Glutamatergic neuron (in vitro differentiated cells): Measurements from ENCODE around the gene CHI3L1. TPM values are rescaled to one million over a fixed set of nuclear protein-coding genes. Genes with fewer than 3 reads are reported as not detected.

ENCODE experiments used
- DNase-seq: peaks from one replicate; pipeline ENCODE4 v3.0.0; 2022
- H3K27ac Mint-ChIP-seq: one replicate; pipeline ENCODE4 v1.8.0; 2020; ENCODE audit warnings: mild to moderate bottlenecking, mixed read lengths, inconsistent platforms; ENCODE audit not compliant: unreplicated experiment
- H3K27me3 Mint-ChIP-seq: one replicate; pipeline ENCODE4 v1.8.0; 2020; ENCODE audit warnings: mild to moderate bottlenecking, moderate library complexity, mixed read lengths, inconsistent platforms; ENCODE audit not compliant: unreplicated experiment
- H3K36me3 Mint-ChIP-seq: one replicate; pipeline ENCODE4 v1.8.0; 2020; ENCODE audit warnings: mild to moderate bottlenecking, mixed read lengths, inconsistent platforms; ENCODE audit not compliant: unreplicated experiment
- H3K4me1 Mint-ChIP-seq: one replicate; pipeline ENCODE4 v1.8.0; 2020; ENCODE audit warnings: mild to moderate bottlenecking, low read depth, mixed read lengths, inconsistent platforms; ENCODE audit not compliant: unreplicated experiment
- H3K4me3 Mint-ChIP-seq: one replicate; pipeline ENCODE4 v1.8.0; 2020; ENCODE audit warnings: mild to moderate bottlenecking, mixed read lengths, inconsistent platforms; ENCODE audit not compliant: unreplicated experiment
- H3K9me3 Mint-ChIP-seq: one replicate; pipeline ENCODE4 v1.8.0; 2020; ENCODE audit warnings: mild to moderate bottlenecking, moderate library complexity, mixed read lengths, inconsistent platforms; ENCODE audit not compliant: unreplicated experiment
- total RNA-seq: library from RNA; stranded (reverse); fragmentation: NEBNext Ultra II Directional; extraction: Animal tissue kit (Norgen Biotek cat#: 25700); gene quantifications from one replicate; pipeline ENCODE4 v1.2.1, GENCODE V29; 2021; ENCODE audit not compliant: unreplicated experiment
- TF ChIP-seq, protein P1 (sequence below): fragments of 200-600 bp; sonication (generic); IDR thresholded peaks from one replicate; pipeline ENCODE4 v1.5.0; 2021; ENCODE audit not compliant: partially characterized antibody, unreplicated experiment

Gene CHI3L1
- total RNA-seq, 1 donor from 2014 or later: not detected

GRCh38 chr1:203167913-203168200, 18.6 kb downstream of the CHI3L1 start:
- H3K4me3 Mint-ChIP-seq: no peak overlapping the region
- peaks cover 13% of the 10 kb centered on the region for H3K27me3 Mint-ChIP-seq
- peaks cover 10% of the 10 kb centered on the region for H3K36me3 Mint-ChIP-seq
- TF ChIP-seq, protein P1, sequence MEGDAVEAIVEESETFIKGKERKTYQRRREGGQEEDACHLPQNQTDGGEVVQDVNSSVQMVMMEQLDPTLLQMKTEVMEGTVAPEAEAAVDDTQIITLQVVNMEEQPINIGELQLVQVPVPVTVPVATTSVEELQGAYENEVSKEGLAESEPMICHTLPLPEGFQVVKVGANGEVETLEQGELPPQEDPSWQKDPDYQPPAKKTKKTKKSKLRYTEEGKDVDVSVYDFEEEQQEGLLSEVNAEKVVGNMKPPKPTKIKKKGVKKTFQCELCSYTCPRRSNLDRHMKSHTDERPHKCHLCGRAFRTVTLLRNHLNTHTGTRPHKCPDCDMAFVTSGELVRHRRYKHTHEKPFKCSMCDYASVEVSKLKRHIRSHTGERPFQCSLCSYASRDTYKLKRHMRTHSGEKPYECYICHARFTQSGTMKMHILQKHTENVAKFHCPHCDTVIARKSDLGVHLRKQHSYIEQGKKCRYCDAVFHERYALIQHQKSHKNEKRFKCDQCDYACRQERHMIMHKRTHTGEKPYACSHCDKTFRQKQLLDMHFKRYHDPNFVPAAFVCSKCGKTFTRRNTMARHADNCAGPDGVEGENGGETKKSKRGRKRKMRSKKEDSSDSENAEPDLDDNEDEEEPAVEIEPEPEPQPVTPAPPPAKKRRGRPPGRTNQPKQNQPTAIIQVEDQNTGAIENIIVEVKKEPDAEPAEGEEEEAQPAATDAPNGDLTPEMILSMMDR: no peak
- H3K4me1 Mint-ChIP-seq: no peaks in the 10 kb centered on the region
- DNase-seq: no peak
- peaks cover 7% of the 10 kb centered on the region for H3K9me3 Mint-ChIP-seq
- H3K27ac Mint-ChIP-seq: no peak overlapping the region

- Mint-ChIP-seq H3K36me3 (peaks cover 11% of the 10 kb centered on the region), H3K27me3 (peaks cover 17% of the 10 kb centered on the region), H3K4me1 (no peaks in the 10 kb centered on the region), H3K4me3 (no peak overlapping the region), H3K9me3 (peaks cover 7% of the 10 kb centered on the region), H3K27ac (no peak overlapping the region)
- DNase-seq: no peak
- TF ChIP-seq, protein P1: no peak
Measured at GRCh38 chr1:203167026-203167912, 19.2 kb downstream of the CHI3L1 start.

DNA sequence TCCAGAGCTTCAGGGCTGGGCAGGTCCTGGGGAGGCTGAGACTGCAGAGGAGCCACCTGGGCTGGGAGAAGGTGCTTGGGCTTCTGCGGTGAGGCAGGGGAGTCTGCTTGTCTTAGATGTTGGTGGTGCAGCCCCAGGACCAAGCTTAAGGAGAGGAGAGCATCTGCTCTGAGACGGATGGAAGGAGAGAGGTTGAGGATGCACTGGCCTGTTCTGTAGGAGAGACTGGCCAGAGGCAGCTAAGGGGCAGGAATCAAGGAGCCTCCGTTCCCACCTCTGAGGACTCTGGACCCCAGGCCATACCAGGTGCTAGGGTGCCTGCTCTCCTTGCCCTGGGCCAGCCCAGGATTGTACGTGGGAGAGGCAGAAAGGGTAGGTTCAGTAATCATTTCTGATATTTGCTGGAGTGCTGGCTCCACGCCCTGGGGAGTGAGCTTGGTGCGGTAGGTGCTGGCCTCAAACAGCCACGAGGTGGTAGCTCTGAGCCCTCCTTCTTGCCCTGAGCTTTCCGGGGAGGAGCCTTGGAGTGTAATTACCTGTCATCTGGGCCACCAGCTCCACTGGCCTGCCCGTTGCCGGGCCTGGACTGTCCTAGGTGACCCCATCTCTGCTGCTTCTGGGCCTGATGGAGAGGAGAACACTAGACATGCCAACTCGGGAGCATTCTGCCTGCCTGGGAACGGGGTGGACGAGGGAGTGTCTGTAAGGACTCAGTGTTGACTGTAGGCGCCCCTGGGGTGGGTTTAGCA, 20.1 kb downstream of the CHI3L1 start:
- H3K4me1 Mint-ChIP-seq: no peaks in the 10 kb centered on the region
- TF ChIP-seq, protein P1: no peak
- peaks cover 18% of the 10 kb centered on the region for H3K27me3 Mint-ChIP-seq
- H3K27ac Mint-ChIP-seq: no peak overlapping the region
- DNase-seq: no peak
- peaks cover 11% of the 10 kb centered on the region for H3K36me3 Mint-ChIP-seq
- no peak overlapping the region for H3K4me3 Mint-ChIP-seq
- peaks cover 7% of the 10 kb centered on the region for H3K9me3 Mint-ChIP-seq

DNA sequence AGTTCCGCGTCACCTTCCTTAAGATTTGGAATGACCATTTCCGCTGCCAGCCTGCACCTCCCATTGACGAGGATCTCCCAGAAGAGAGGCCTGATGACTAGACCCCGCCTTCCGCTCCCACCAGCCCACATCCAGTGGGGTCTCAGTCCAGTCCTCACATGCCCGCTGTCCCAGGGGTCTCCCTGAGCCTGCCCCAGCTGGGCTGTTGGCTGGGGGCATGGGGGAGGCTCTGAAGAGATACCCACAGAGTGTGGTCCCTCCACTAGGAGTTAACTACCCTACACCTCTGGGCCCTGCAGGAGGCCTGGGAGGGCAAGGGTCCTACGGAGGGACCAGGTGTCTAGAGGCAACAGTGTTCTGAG, 20.7 kb downstream of the CHI3L1 start:
- no peak overlapping the region for H3K27ac Mint-ChIP-seq

More for the DNA sequence above, 20.7 kb downstream of the CHI3L1 start:
- Mint-ChIP-seq H3K4me1 (no peaks in the 10 kb centered on the region), H3K27me3 (peaks cover 15% of the 10 kb centered on the region), H3K36me3 (peaks cover 11% of the 10 kb centered on the region), H3K9me3 (peaks cover 8% of the 10 kb centered on the region), H3K4me3 (no peak overlapping the region)
- DNase-seq: no peak
- TF ChIP-seq, protein P1: no peak
